ENCODE measurements around the gene F2R. TPM values are rescaled to one million over a fixed set of nuclear protein-coding genes. Genes with fewer than 3 reads are reported as not detected.

Gene F2R
- total and polyA plus RNA-seq, 2 of the 8 experiments (the other 6 are each of a cell fraction or from before 2014, with no cell fraction given), result 23.8 to 29.1 TPM

DNA sequence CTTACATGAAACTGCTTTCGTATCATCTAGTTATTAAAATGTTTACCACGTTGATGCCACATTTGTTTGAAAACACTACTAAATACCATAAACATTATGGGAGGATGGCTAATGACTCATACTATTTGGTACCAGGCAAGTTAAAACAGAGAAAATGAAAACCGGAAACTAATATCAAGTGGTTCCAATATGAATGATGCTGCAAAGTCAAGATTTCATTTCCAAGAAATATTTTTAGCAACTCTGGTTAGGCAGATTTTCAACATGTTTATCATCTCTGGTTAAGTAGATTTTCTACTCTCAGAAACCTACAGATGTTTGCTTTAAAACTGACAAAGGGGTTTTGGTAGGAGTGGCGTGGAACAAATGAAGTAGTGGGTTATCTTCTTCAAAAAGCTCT lies 4.9 kb upstream of the F2R start (continued):
- TF ChIP-seq MAFK (IDR thresholded peaks at IDR 0.05; ENCODE audit: low read depth, low read length) (no peak), BCL11A (IDR thresholded peaks at IDR 0.05; ENCODE audit: low read depth in 2 of 2, low read length in 2 of 2) (no peak), SUZ12 (IDR thresholded peaks at IDR 0.05; ENCODE audit: low read length) (no peak), RXRA (IDR thresholded peaks at IDR 0.05; ENCODE audit: insufficient read depth, low read depth, low read length) (no peak), BRCA1 (IDR thresholded peaks at IDR 0.05; ENCODE audit: low read depth, low read length) (no peak)

All from H1 (cell line).